DOHH2 (cell line): ENCODE data around the gene DELE1.

Experiments
- H3F3A ChIP-seq: fragments of 200-600 bp; sonication (generic), shearing (Covaris generic); 2 replicates; pipeline ENCODE4 v1.6.0; 2016; ENCODE audit warnings: antibody characterized with exemption, mild to moderate bottlenecking; ENCODE audit not compliant: control insufficient read depth, insufficient read depth
- H3K27ac ChIP-seq: fragments of 200-600 bp; sonication (generic); 2 replicates; pipeline ENCODE4 v1.5.1; 2014; ENCODE audit warnings: low read depth, mild to moderate bottlenecking, low read length, moderate library complexity
- H3K27me3 ChIP-seq: fragments of 200-600 bp; sonication (generic); 2 replicates; pipeline ENCODE4 v1.6.1; 2014; ENCODE audit warnings: mild to moderate bottlenecking, low read length, mixed read lengths; ENCODE audit not compliant: control insufficient read depth
- H3K36me3 ChIP-seq: fragments of 200-600 bp; sonication (generic); 2 replicates; pipeline ENCODE4 v1.6.1; 2014; ENCODE audit warnings: mild to moderate bottlenecking, low read length, moderate library complexity, mixed read lengths; ENCODE audit not compliant: control insufficient read depth
- H3K4me1 ChIP-seq: fragments of 200-600 bp; sonication (generic); 2 replicates; pipeline ENCODE4 v1.6.1; 2014; ENCODE audit warnings: mild to moderate bottlenecking, low read length, mixed read lengths; ENCODE audit not compliant: control insufficient read depth
- H3K4me2 ChIP-seq: fragments of 200-600 bp; sonication (generic); 2 replicates; pipeline ENCODE4 v1.6.0; 2014; ENCODE audit warnings: mild to moderate bottlenecking, low read length, moderate library complexity
- H3K4me3 ChIP-seq: fragments of 200-600 bp; sonication (generic); 2 replicates; pipeline ENCODE4 v1.5.1; 2014; ENCODE audit warnings: mild to moderate bottlenecking, low read length, mixed read lengths
- H3K79me2 ChIP-seq: fragments of 200-600 bp; sonication (generic); 2 replicates; pipeline ENCODE4 v1.6.1; 2014; ENCODE audit warnings: mild to moderate bottlenecking, low read length, mixed read lengths; ENCODE audit not compliant: control insufficient read depth
- H3K9me2 ChIP-seq: fragments of 200-600 bp; sonication (generic); replicated peaks from 2 replicates; pipeline ENCODE4 v1.6.1; 2014; ENCODE audit warnings: mild to moderate bottlenecking, low read length, mixed read lengths; ENCODE audit not compliant: control insufficient read depth
- H3K9me3 ChIP-seq: fragments of 200-600 bp; sonication (generic); 2 replicates; pipeline ENCODE4 v1.6.1; 2014; ENCODE audit warnings: antibody characterized with exemption, low read length, mixed read lengths; ENCODE audit not compliant: control insufficient read depth, insufficient read depth
- H4K20me1 ChIP-seq: fragments of 200-600 bp; sonication (generic); 2 replicates; pipeline ENCODE4 v1.6.0; 2014; ENCODE audit warnings: low read depth, mild to moderate bottlenecking, antibody characterized with exemption, low read length, moderate library complexity; ENCODE audit not compliant: control insufficient read depth, insufficient read depth
- EZH2phosphoT487 ChIP-seq: fragments of 200-600 bp; sonication (generic); IDR thresholded peaks from 2 replicates; pipeline ENCODE4 v1.6.1; 2017; ENCODE audit warnings: borderline replicate concordance, mild to moderate bottlenecking, antibody characterized with exemption, low read length, moderate library complexity, mixed read lengths
- TF ChIP-seq, protein P1 (sequence below): fragments of 200-600 bp; sonication (generic); IDR thresholded peaks from one replicate; pipeline ENCODE4 v1.5.1; 2014; ENCODE audit warnings: antibody characterized with exemption, mild to moderate bottlenecking, low read depth, low read length; ENCODE audit not compliant: poor library complexity, severe bottlenecking

The DELE1 gene

DNA sequence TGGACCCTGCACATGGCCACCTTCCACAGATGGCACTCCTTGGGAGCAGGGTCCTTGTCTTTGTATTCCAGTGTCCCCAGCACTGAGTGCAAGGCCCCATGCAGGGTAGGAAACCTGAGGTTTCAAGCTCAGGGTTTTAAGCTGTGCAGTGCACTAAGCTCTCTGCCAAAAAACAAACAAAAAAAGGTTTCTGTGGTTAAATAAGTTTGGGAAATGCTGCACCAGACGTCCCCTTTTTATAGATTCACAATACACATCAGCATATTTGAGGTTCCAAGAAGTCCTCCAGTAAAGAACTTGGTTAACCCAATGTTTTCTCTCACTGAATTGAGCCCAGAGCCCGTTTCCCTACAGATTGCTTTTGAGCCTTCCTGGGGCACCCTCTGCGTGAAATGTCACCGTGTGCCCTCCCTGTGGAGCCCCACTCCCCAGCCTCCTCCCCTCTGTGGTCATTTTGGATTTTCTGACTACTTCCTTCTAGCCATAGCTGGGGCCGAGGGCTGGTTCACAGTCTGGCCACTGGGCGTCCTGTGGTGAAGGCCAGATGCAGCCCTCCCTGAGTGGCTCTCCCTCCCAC, 17.1 kb downstream of the DELE1 start:
- Histone ChIP-seq H3K27me3 (peaks cover 5% of the 10 kb centered on the region; the same call in 1 of the 2 replicates), H3K9me3 (no peaks in the 10 kb centered on the region), H4K20me1 (no peaks in the 10 kb centered on the region), H3K4me1 (no peaks in the 10 kb centered on the region), H3K4me2 (no peak overlapping the region), H3F3A (no peaks in the 10 kb centered on the region), H3K79me2 (no peaks in the 10 kb centered on the region), H3K9me2 (no peaks in the 10 kb centered on the region), H3K4me3 (no peak overlapping the region), H3K27ac (no peak overlapping the region), H3K36me3 (peaks cover 18% of the 10 kb centered on the region)
- no peak for TF ChIP-seq EZH2phosphoT487
- TF ChIP-seq, protein P1, sequence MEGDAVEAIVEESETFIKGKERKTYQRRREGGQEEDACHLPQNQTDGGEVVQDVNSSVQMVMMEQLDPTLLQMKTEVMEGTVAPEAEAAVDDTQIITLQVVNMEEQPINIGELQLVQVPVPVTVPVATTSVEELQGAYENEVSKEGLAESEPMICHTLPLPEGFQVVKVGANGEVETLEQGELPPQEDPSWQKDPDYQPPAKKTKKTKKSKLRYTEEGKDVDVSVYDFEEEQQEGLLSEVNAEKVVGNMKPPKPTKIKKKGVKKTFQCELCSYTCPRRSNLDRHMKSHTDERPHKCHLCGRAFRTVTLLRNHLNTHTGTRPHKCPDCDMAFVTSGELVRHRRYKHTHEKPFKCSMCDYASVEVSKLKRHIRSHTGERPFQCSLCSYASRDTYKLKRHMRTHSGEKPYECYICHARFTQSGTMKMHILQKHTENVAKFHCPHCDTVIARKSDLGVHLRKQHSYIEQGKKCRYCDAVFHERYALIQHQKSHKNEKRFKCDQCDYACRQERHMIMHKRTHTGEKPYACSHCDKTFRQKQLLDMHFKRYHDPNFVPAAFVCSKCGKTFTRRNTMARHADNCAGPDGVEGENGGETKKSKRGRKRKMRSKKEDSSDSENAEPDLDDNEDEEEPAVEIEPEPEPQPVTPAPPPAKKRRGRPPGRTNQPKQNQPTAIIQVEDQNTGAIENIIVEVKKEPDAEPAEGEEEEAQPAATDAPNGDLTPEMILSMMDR, result no peak

DNA sequence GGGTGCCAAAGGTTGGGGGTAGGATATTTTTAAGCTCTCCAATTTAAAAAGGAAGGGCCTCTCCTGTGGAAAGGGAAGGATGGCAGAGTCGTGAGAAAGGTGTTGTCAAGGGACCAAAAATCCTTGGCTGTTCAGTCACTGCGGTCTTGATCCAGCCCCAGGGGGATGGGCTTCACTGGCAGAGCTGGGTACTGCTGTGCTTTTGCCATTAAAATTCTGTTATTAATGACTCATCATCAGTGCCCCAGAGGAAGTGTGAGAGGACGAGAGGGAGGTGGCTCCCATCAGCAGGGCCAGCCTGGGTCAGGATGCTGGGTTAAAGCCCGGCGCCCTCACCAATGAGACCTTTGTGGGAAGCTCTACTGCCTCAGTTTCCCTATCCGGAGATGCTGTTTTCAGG, 17.6 kb downstream of the DELE1 start:
- Histone ChIP-seq H3K9me3 (no peaks in the 10 kb centered on the region), H3K9me2 (no peaks in the 10 kb centered on the region), H3K36me3 (peaks cover 15% of the 10 kb centered on the region), H3K4me3 (no peak overlapping the region), H3K27me3 (peaks cover 5% of the 10 kb centered on the region; the same call in 1 of the 2 replicates), H3K79me2 (no peaks in the 10 kb centered on the region), H3K4me2 (no peak overlapping the region), H3K27ac (no peak overlapping the region), H3K4me1 (no peaks in the 10 kb centered on the region), H3F3A (no peaks in the 10 kb centered on the region), H4K20me1 (no peaks in the 10 kb centered on the region)
- TF ChIP-seq EZH2phosphoT487, result no peak
- TF ChIP-seq, protein P1, result no peak

DNA sequence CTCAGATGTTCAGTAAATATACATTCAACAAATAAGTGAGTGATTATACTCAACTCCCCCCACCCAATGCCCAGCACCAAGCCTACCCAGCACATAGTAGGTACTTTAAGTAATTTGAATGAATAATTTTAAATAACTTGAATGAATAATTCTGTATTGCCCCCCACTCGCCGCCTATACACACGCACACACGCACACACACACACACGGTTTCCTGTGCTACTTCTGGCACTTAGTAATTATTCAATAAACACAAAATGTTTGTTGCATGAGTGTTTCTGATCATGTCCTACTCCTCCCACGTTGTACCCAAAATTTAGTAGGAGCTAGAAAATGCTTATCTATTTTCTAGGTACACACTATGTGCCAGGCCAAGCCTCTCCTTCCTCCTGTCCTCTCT, 18.1 kb downstream of the DELE1 start:
- H3K36me3 ChIP-seq, result peaks cover 14% of the 10 kb centered on the region
- H3K4me1 ChIP-seq, result no peaks in the 10 kb centered on the region
- H3K79me2 ChIP-seq, result no peaks in the 10 kb centered on the region
- H3K27me3 ChIP-seq, result peaks cover 5% of the 10 kb centered on the region; the same call in 1 of the 2 replicates
- no peak overlapping the region for H3K4me3 ChIP-seq
- TF ChIP-seq, protein P1, result no peak
- TF ChIP-seq EZH2phosphoT487, result no peak
- H4K20me1 ChIP-seq, result no peaks in the 10 kb centered on the region
- no peaks in the 10 kb centered on the region for H3F3A ChIP-seq
- no peaks in the 10 kb centered on the region for H3K9me3 ChIP-seq
- H3K4me2 ChIP-seq, result no peak overlapping the region
- H3K9me2 ChIP-seq, result no peaks in the 10 kb centered on the region
- H3K27ac ChIP-seq, result no peak overlapping the region
